Measurements from ENCODE around the gene ITPRID1. TPM values are rescaled to one million over a fixed set of nuclear protein-coding genes. Genes with fewer than 3 reads are reported as not detected.
"Not testable (repeated sequence)": the region's sequence is repeated elsewhere in the genome, so short reads cannot be mapped to it uniquely, and the experiment has no call there.

ITPRID1 gene
- total RNA-seq, 2 donors from 2014 or later: not detected

DNA sequence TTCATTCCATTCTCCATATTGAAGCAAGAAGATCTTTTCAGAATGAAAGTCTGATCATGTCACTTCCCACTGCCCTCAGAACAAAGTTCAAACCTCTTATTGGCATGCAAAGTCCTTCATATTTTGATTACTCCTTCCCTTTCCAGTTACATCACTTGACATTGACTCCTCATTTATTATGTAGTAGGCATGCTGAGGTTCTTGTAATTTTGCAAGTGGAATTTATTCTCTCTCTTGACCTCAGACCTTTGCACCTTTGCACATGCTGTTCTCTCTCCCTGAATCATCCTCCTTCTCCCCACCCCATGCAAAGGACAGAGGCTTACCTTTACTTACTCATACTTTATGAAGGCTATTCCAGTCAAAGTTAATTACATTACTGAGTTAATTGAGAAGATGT, 13.0 kb downstream of the ITPRID1 start:
- no peak for TF ChIP-seq CTCF (IDR thresholded peaks at IDR 0.05)
- Histone ChIP-seq H3K27ac (no peak overlapping the region), H3K4me1 (ENCODE audit: control insufficient read depth in 1 of 2, low read depth in 2 of 2) (no peaks in the 10 kb centered on the region), H3K27me3 (replicated peaks; ENCODE audit: insufficient read depth) (no peaks in the 10 kb centered on the region), H3K4me3 (no peak overlapping the region), H3K9me3 (no peaks in the 10 kb centered on the region), H3K36me3 (no peaks in the 10 kb centered on the region)
- no peak for ATAC-seq (ENCODE audit: insufficient number of reproducible peaks, low FRiP score, low read depth)
- DNase-seq (ENCODE audit: low spot score): no peak

GRCh38 chr7:31529103-31529502, 15.2 kb downstream of the ITPRID1 start:
- Histone ChIP-seq H3K36me3 (no peaks in the 10 kb centered on the region), H3K4me1 (ENCODE audit: control insufficient read depth in 1 of 2, low read depth in 2 of 2) (no peaks in the 10 kb centered on the region), H3K9me3 (no peaks in the 10 kb centered on the region), H3K4me3 (no peak overlapping the region), H3K27me3 (replicated peaks; ENCODE audit: insufficient read depth) (no peaks in the 10 kb centered on the region), H3K27ac (no peak overlapping the region)
- ATAC-seq (ENCODE audit: insufficient number of reproducible peaks, low FRiP score, low read depth) (no peak), DNase-seq (ENCODE audit: low spot score) (no peak)
- no peak for TF ChIP-seq CTCF (IDR thresholded peaks at IDR 0.05)

DNA sequence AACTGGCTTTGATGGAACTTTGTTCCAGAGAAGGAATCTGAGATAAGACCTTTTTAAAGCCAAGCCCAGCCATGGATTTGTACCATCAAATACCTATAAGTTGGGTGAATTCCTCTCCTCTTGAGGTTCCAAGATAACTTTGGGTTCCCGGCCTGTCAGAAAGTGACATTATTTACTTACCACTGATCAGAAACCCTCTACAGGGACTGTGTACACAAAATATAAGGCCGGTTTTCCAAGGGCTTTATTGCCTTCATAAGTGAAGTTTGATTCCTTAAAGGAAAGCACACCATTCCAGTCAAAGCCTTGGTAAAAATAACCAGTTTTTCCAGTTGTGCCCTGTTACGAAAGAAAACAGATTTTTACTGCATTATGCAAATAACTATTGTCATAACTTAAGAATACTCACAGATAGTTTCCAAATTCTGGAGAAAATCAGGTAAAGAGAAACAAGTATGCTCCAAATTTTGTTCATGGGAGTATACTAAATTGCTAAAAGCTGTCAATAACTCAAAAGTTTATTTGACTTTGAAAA, 26.8 kb downstream of the ITPRID1 start:
- not testable (repeated sequence) for H3K4me3 ChIP-seq; H3K9me3 ChIP-seq; H3K27me3 ChIP-seq (replicated peaks; ENCODE audit: insufficient read depth); H3K36me3 ChIP-seq; ATAC-seq (ENCODE audit: insufficient number of reproducible peaks, low FRiP score, low read depth); DNase-seq (ENCODE audit: low spot score); H3K4me1 ChIP-seq (ENCODE audit: control insufficient read depth in 1 of 2, low read depth in 2 of 2); H3K27ac ChIP-seq

DNA sequence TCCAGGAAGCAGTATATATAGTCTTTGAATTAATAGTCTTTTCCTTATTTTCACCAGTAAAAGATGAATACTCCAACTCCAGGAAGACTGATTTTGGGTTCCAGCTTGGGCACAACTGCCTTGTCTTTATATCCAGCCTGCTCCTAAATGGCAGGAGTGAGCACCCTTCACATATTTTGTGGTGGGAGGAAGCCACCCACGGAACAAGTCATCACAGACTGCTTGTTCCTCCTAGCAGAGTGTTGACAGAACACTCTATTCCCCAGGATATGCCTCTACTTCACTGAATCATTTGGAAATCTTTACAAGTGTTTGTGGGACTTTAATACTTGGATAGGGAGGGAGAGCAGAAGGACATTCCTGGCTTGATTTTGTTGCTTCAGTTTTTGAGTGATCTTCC, 31.7 kb downstream of the ITPRID1 start:
- Histone ChIP-seq H3K27me3 (replicated peaks; ENCODE audit: insufficient read depth) (no peaks in the 10 kb centered on the region), H3K27ac (no peak overlapping the region), H3K4me3 (no peak overlapping the region), H3K4me1 (ENCODE audit: control insufficient read depth in 1 of 2, low read depth in 2 of 2) (peaks cover 0 to 5% of the 10 kb centered on the region in 2 donors), H3K36me3 (no peaks in the 10 kb centered on the region), H3K9me3 (no peaks in the 10 kb centered on the region)
- DNase-seq (ENCODE audit: low spot score): no peak
- TF ChIP-seq CTCF (IDR thresholded peaks at IDR 0.05): no peak
- no peak for ATAC-seq (ENCODE audit: insufficient number of reproducible peaks, low FRiP score, low read depth)

- DNase-seq (ENCODE audit: low spot score) (no peak), ATAC-seq (ENCODE audit: insufficient number of reproducible peaks, low FRiP score, low read depth) (no peak)
- Histone ChIP-seq H3K9me3 (no peaks in the 10 kb centered on the region), H3K27ac (no peak overlapping the region), H3K27me3 (replicated peaks; ENCODE audit: insufficient read depth) (no peaks in the 10 kb centered on the region), H3K4me1 (ENCODE audit: control insufficient read depth in 1 of 2, low read depth in 2 of 2) (peaks cover 0 to 11% of the 10 kb centered on the region in 2 donors), H3K4me3 (no peak overlapping the region), H3K36me3 (no peaks in the 10 kb centered on the region)
- no peak for TF ChIP-seq CTCF (IDR thresholded peaks at IDR 0.05)
Measured at GRCh38 chr7:31549611-31550010, 35.7 kb downstream of the ITPRID1 start.

DNA sequence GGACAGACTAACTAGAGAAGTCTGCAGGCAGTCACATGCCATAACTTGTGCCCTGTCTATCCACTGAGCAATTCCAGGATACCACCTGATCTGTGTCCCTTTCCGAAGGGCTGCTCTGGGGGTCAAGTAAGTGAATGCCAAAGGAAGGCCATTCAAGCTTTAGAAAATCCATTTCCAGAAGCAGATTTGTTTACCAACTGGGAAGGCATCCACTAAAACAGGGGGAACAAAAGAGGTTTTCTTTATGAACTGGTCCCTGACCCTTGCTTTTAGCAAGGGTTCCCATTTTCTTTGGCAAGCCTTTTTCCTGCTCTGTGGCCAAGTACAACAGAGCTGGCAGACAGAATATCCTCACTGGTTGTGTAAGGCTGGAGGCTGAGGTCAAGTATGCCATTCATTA, 36.5 kb downstream of the ITPRID1 start:
- no peak overlapping the region for H3K4me3 ChIP-seq
- H3K27me3 ChIP-seq (replicated peaks; ENCODE audit: insufficient read depth): no peaks in the 10 kb centered on the region
- no peaks in the 10 kb centered on the region for H3K9me3 ChIP-seq
- H3K27ac ChIP-seq: no peak overlapping the region
- no peak for TF ChIP-seq CTCF (IDR thresholded peaks at IDR 0.05)
- ATAC-seq (ENCODE audit: insufficient number of reproducible peaks, low FRiP score, low read depth) (no peak), DNase-seq (ENCODE audit: low spot score) (no peak)
- H3K4me1 ChIP-seq (ENCODE audit: control insufficient read depth in 1 of 2, low read depth in 2 of 2): peaks cover 0 to 11% of the 10 kb centered on the region in 2 donors
- no peaks in the 10 kb centered on the region for H3K36me3 ChIP-seq
